Small intestine (tissue), 7 donors: ENCODE results near the gene RASA4B. TPM values are rescaled to one million over a fixed set of nuclear protein-coding genes. Genes with fewer than 3 reads are reported as not detected.
A peak's percentile ranks its signal among the peaks of the same experiment; 100 is the strongest.

Experiments used
- DNase-seq, 2 donors: peaks; one replicate each; pipeline versions ENCODE4 v3.0.0 to v3.0.0-alpha.2; 2013
- FAIRE-seq: peaks from 2 replicates; lab custom pipeline; 2012; peaks lifted over from hg19 to GRCh38; lab: Jason Lieb, UNC
- H3K27ac ChIP-seq, 3 donors: one replicate each; pipeline ENCODE4 v1.5.1; 2013; ENCODE audit warnings: low read length in 2 of 3, mild to moderate bottlenecking in 2 of 3, control low read depth in 1 of 3, inconsistent platforms in 1 of 3, low read depth in 1 of 3, moderate library complexity in 1 of 3
- H3K27me3 ChIP-seq, 3 donors: one replicate each; pipeline ENCODE4 v1.6.1; 2013; ENCODE audit warnings: low read length in 3 of 3, inconsistent platforms in 1 of 3; ENCODE audit not compliant: control insufficient read depth in 3 of 3, insufficient read depth in 3 of 3
- H3K36me3 ChIP-seq, 3 donors: one replicate each; pipeline ENCODE4 v1.6.1; 2013; ENCODE audit warnings: low read length in 3 of 3, inconsistent platforms in 1 of 3, low read depth in 1 of 3, mild to moderate bottlenecking in 1 of 3, moderate library complexity in 1 of 3; ENCODE audit not compliant: control insufficient read depth in 3 of 3, insufficient read depth in 2 of 3
- H3K4me1 ChIP-seq, 3 donors: one replicate each; pipeline ENCODE4 v1.6.1; 2013; ENCODE audit warnings: low read length in 2 of 3, inconsistent platforms in 1 of 3, low read depth in 1 of 3, mild to moderate bottlenecking in 1 of 3, moderate library complexity in 1 of 3; ENCODE audit not compliant: control insufficient read depth in 3 of 3, insufficient read depth in 2 of 3
- H3K4me3 ChIP-seq, 3 donors: one replicate each; pipeline ENCODE4 v1.5.1; 2013; ENCODE audit warnings: low read length in 3 of 3, control low read depth in 1 of 3, inconsistent platforms in 1 of 3, low read depth in 1 of 3, mild to moderate bottlenecking in 1 of 3, moderate library complexity in 1 of 3
- H3K9me3 ChIP-seq, 2 donors: one replicate each; pipeline ENCODE4 v1.6.1; 2013; ENCODE audit warnings: low read depth in 1 of 2, low read length in 1 of 2; ENCODE audit not compliant: control insufficient read depth in 2 of 2, insufficient read depth in 1 of 2
- WGBS, 3 donors: extraction: QIAGEN DNeasy Blood & Tissue Kit; methylation state at CpG; one replicate each; pipeline ENCODE4 v1.1.7; 2013; 5-methylcytosine and 5-hydroxymethylcytosine counted together
- polyA plus RNA-seq, 4 donors: library from polyadenylated mRNA; stranded (reverse) in 3 of 4; unstranded in 1 of 4; fragments of 200-250 nt in 3 of 4; fragments of 120-200 nt in 1 of 4; gene quantifications; one replicate each; pipeline versions ENCODE4 v1.2.1 to v1.2.3, GENCODE V29; 2013
- donor health status: healthy with polysubstance abuse.
- donor health status: control.
- donor health status: control.
- donor health status: Bipolar disorder and iron deficiency.
- donor health status: healthy.

Gene RASA4B
- polyA plus RNA-seq, 4 donors, result 14.2 to 58.4 (median 35.7) TPM

DNA sequence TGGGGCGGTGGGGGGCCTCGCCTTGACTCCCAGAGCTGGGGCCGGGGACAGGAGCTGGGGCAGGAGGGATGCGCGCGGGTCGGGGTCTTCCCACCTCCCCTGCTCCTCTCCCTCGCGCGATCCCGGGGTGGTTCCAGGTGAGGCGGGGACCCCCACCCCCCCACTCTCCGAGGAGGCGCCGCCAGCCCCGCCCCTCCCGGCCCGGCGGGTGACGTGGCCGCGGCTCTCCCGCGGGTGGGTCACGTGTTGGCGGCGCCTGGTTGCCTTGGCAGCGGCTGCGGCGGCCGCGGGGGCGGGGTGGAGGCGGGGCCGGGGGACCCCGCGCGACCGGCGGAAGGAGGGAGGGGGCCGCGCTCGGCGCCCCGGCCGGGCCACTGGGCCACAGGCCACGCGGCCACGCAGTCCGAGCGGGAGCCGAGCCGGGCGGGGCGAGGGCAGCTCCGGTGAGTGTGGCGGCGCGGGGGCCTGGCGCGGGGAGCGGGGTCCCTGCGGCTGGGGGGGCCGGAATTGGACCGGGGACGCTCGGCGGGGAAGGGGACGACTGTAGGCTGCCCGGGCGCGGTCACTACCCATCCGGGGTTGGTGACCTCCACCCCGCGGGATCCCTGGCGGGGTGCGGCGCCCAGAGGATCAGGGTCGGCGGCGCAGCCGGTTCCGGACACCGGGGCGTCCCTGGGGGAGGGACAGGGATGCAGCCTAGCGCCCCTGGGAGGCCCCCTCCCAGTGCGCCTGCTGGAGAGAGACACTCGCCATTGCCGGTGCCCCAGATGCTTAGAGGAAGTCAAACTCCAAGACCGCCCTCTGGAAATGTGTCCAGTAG lies 84.1 kb downstream of the RASA4B start, which contains the start of gene ORAI2:
ORAI2 (plus strand) TSS at position 357 of the 820 bp plus-strand sequence. CDS start 5,382 bp downstream, outside the sequence.
- FAIRE-seq, result no peak
- peak within 1 kb of the TSS; percentile 55 to 89 (median 62) for H3K27ac ChIP-seq
- 1% methylated on average over 26 to 90 of the region's 90 CpGs for WGBS, 3 donors

More for the DNA sequence above, 84.1 kb downstream of the RASA4B start, which contains the start of gene ORAI2:
- Histone ChIP-seq H3K4me3 (peak within 1 kb of the TSS; percentile 69 to 85 (median 78)), H3K36me3 (peaks cover 0 to 2% (median 0%) of the 10 kb centered on the region in 3 donors), H3K4me1 (peaks cover 0 to 22% (median 0%) of the 10 kb centered on the region in 3 donors), H3K9me3 (no peaks in the 10 kb centered on the region), H3K27me3 (no peaks in the 10 kb centered on the region)
- DNase-seq, result peak; percentile 44 to 83

Other genes starting within 250 kb of the RASA4B start
- 1 to 10 TPM in 3 of 4 donors, under 1 TPM in 1; 0.67 to 2.5 (median 1.6) TPM for gene SH2B2, start 230.9 kb downstream of the RASA4B start, polyA plus RNA-seq
- gene SPDYE6, start 161.3 kb downstream of the RASA4B start, polyA plus RNA-seq, result 1 to 10 TPM in 1 of 4 donors, under 1 TPM in 1, not detected in 2; 0.09 to 3.3 TPM
- gene PRKRIP1, start 121.4 kb downstream of the RASA4B start, polyA plus RNA-seq, result 10 to 100 TPM; 17.5 to 28.1 (median 20.1) TPM
- gene ORAI2, start 84.2 kb downstream of the RASA4B start, polyA plus RNA-seq, result 1 to 10 TPM in 3 of 4 donors, under 1 TPM in 1; 0.89 to 8.8 (median 5.4) TPM
- gene ALKBH4, start 52.9 kb downstream of the RASA4B start, polyA plus RNA-seq, result 10 to 100 TPM in 1 of 4 donors, 1 to 10 TPM in 3; 6.7 to 10.1 (median 8.9) TPM
- 10 to 100 TPM in 3 of 4 donors, 1 to 10 TPM in 1; 8.6 to 17.4 (median 13.5) TPM for gene LRWD1, start 52.8 kb downstream of the RASA4B start, polyA plus RNA-seq
- gene POLR2J, start 38.9 kb downstream of the RASA4B start, polyA plus RNA-seq, result 100 to 1,000 TPM in 2 of 4 donors, 10 to 100 TPM in 2; 51.4 to 169 (median 110) TPM
- 10 to 100 TPM in 2 of 4 donors, 1 to 10 TPM in 2; 5.8 to 15.4 (median 10.8) TPM for gene UPK3BL2, start 25.9 kb upstream of the RASA4B start, polyA plus RNA-seq
- 1 to 10 TPM in 1 of 4 donors, under 1 TPM in 1, not detected in 2; 0.04 to 2.9 TPM for gene SPDYE2, start 33.4 kb upstream of the RASA4B start, polyA plus RNA-seq
- 10 to 100 TPM; 31.6 to 63.0 (median 41.8) TPM for gene POLR2J3, start 54.8 kb upstream of the RASA4B start, polyA plus RNA-seq
- gene RASA4, start 99.0 kb upstream of the RASA4B start, polyA plus RNA-seq, result 10 to 100 TPM; 24.2 to 31.1 (median 27.2) TPM
- gene UPK3BL1, start 125.0 kb upstream of the RASA4B start, polyA plus RNA-seq, result 10 to 100 TPM; 21.3 to 84.0 (median 54.3) TPM
- 1 to 10 TPM in 1 of 4 donors, not detected in 3; 1.3 TPM for gene SPDYE2B, start 132.5 kb upstream of the RASA4B start, polyA plus RNA-seq
- 1 to 10 TPM; 1.1 to 7.8 (median 1.5) TPM for gene POLR2J2, start 153.9 kb upstream of the RASA4B start, polyA plus RNA-seq
- gene FAM185A, start 231.2 kb upstream of the RASA4B start, polyA plus RNA-seq, result 1 to 10 TPM; 5.4 to 7.5 (median 6.1) TPM